ENCODE measurements around the gene PRRC2B. TPM values are rescaled to one million over a fixed set of nuclear protein-coding genes. Genes with fewer than 3 reads are reported as not detected.
A peak's percentile ranks its signal among the peaks of the same experiment; 100 is the strongest.

The PRRC2B gene
- total and polyA plus RNA-seq, 2 of the 13 experiments (the other 11 are each of a cell fraction or from before 2014, with no cell fraction given) = 20.8 to 37.4 TPM

- no peak for TF ChIP-seq CSRNP2 (CRISPR knock-in tag; conservative IDR thresholded peaks at IDR 0.05; ENCODE audit: low read depth)
- TF ChIP-seq KLF12 (CRISPR knock-in tag; IDR thresholded peaks at IDR 0.05; ENCODE audit: borderline replicate concordance) = peak; percentile 70; the same call in 1 of the 2 replicates
- 0 out of 2 replicates have a peak, but pooled peaks have one; percentile 88 for TF ChIP-seq ZNF776 (CRISPR knock-in tag; IDR thresholded peaks at IDR 0.05)
- TF ChIP-seq RXRA (CRISPR knock-in tag; IDR thresholded peaks at IDR 0.05) = peak; percentile 75
- peak; percentile 72 for TF ChIP-seq ASH2L (IDR thresholded peaks at IDR 0.05; ENCODE audit: insufficient read length, low read depth, low read length)
- 0 out of 2 replicates have a peak, but pooled peaks have one; percentile 19 for TF ChIP-seq ZNF121 (CRISPR knock-in tag; IDR thresholded peaks at IDR 0.05)
- TF ChIP-seq ETV6 (CRISPR knock-in tag; conservative IDR thresholded peaks at IDR 0.05) = 0 out of 2 replicates have a peak, but pooled peaks have one; percentile 70
- TF ChIP-seq NFKB2 (CRISPR knock-in tag; IDR thresholded peaks at IDR 0.05; ENCODE audit: borderline replicate concordance) = peak; percentile 62; the same call in 1 of the 2 replicates
- TF ChIP-seq HCFC1 (IDR thresholded peaks at IDR 0.05; ENCODE audit: low read depth, low read length) = peak; percentile 49; the same call in 1 of the 2 replicates
- 0 out of 2 replicates have a peak, but pooled peaks have one; percentile 7 for TF ChIP-seq ARID2 (CRISPR knock-in tag; IDR thresholded peaks at IDR 0.05; ENCODE audit: borderline replicate concordance)
- peak; percentile 65; the same call in 1 of the 2 replicates for TF ChIP-seq ZNF558 (CRISPR knock-in tag; IDR thresholded peaks at IDR 0.05; ENCODE audit: borderline replicate concordance)
- TF ChIP-seq ZNF83 (CRISPR knock-in tag; IDR thresholded peaks at IDR 0.05; ENCODE audit: borderline replicate concordance) = 0 out of 2 replicates have a peak, but pooled peaks have one; percentile 64
- TF ChIP-seq ZNF550 (CRISPR knock-in tag; IDR thresholded peaks at IDR 0.05; ENCODE audit: borderline replicate concordance) = no peak
- TF ChIP-seq HMGA1 (CRISPR knock-in tag; conservative IDR thresholded peaks at IDR 0.05) = no peak
- peak; percentile 88; the same call in 1 of the 2 replicates for TF ChIP-seq ZNF709 (CRISPR knock-in tag; IDR thresholded peaks at IDR 0.05)
- 0 out of 2 replicates have a peak, but pooled peaks have one; percentile 23 for TF ChIP-seq ZNF441 (CRISPR knock-in tag; IDR thresholded peaks at IDR 0.05; ENCODE audit: borderline replicate concordance)
- peak; percentile 61; the same call in 1 of the 2 replicates for TF ChIP-seq NKX3-1 (CRISPR knock-in tag; IDR thresholded peaks at IDR 0.05)
- TF ChIP-seq LCORL (IDR thresholded peaks at IDR 0.05) = no peak
- peak; percentile 54; the same call in 1 of the 2 replicates for TF ChIP-seq LCORL (CRISPR knock-in tag; IDR thresholded peaks at IDR 0.05)
- peak; percentile 63; the same call in 1 of the 2 replicates for TF ChIP-seq PRDM15 (CRISPR knock-in tag; IDR thresholded peaks at IDR 0.05)
- peak; percentile 77 for TF ChIP-seq ZBTB7B (CRISPR knock-in tag; IDR thresholded peaks at IDR 0.05)
- no peak for TF ChIP-seq ZNF597 (CRISPR knock-in tag; IDR thresholded peaks at IDR 0.05)
- 0 out of 2 replicates have a peak, but pooled peaks have one; percentile 32 for TF ChIP-seq MIXL1 (CRISPR knock-in tag; IDR thresholded peaks at IDR 0.05)
These were observed 109.1 kb downstream of the PRRC2B start, which contains the start of gene POMT1 (continued) for GRCh38 chr9:131502781-131503625.
